Ascending aorta (tissue), 2 donors: Measurements from ENCODE around the gene TOLLIP. TPM values are rescaled to one million over a fixed set of nuclear protein-coding genes. Genes with fewer than 3 reads are reported as not detected.

Experiments
- DNase-seq, 2 donors: peaks; one replicate each; pipeline ENCODE4 v3.0.0-alpha.2; 2019; ENCODE audit warnings: low spot score in 2 of 2
- H3K27ac ChIP-seq, 2 donors: fragments of 200-600 bp; sonication (generic); one replicate each; pipeline ENCODE4 v1.5.1; 2016 to 2017; ENCODE audit warnings: mild to moderate bottlenecking in 1 of 2
- H3K27me3 ChIP-seq: fragments of 200-600 bp; sonication (generic); one replicate; pipeline ENCODE4 v1.5.1; 2017
- H3K36me3 ChIP-seq, 2 donors: fragments of 200-600 bp; sonication (generic); one replicate each; pipeline ENCODE4 v1.5.1; 2016
- H3K4me1 ChIP-seq, 2 donors: fragments of 200-600 bp; sonication (generic); one replicate each; pipeline ENCODE4 v1.5.1; 2016 to 2017; ENCODE audit warnings: mild to moderate bottlenecking in 1 of 2
- H3K4me3 ChIP-seq, 2 donors: fragments of 200-600 bp; sonication (generic); one replicate each; pipeline ENCODE4 v1.5.1; 2016 to 2017; ENCODE audit warnings: mild to moderate bottlenecking in 1 of 2
- H3K9me3 ChIP-seq, 2 donors: fragments of 200-600 bp; sonication (generic); one replicate each; pipeline ENCODE4 v1.5.1; 2016
- CTCF ChIP-seq, 3 experiments: fragments of 200-600 bp in 2 of 3; fragments of 450-650 bp in 1 of 3; sonication (generic) in 2 of 3; IDR thresholded peaks; one replicate each; pipeline ENCODE4 v1.5.1; 2016 to 2019; ENCODE audit warnings: antibody characterized with exemption in 3 of 3, mild to moderate bottlenecking in 1 of 3, moderate library complexity in 1 of 3
- intact Hi-C: fragments of 100-400 bp; cut with DNase I; formaldehyde crosslinking; loops from one replicate; pipeline ENCODE4 v1.15.1; 2023
- total RNA-seq: library from RNA; depleted of rRNA; stranded (reverse); fragments of >200 nt; gene quantifications from one replicate; pipeline ENCODE4 v1.1.0, GENCODE V29; 2016

Gene TOLLIP
- total RNA-seq, 1 donor from 2014 or later = 63.0 TPM

GRCh38 chr11:1335811-1336761 is 26.7 kb upstream of the TOLLIP start:
- intact Hi-C loops = loop anchor here (1.0 to 2.0 kb wide), 3 partner anchors 27 to 71 kb away; partner anchors contain the start of genes BRSK2 and TOLLIP
- Histone ChIP-seq H3K27me3 (no peaks in the 10 kb centered on the region), H3K4me3 (peak overlapping the region; percentile 61 to 66), H3K9me3 (no peaks in the 10 kb centered on the region), H3K36me3 (no peaks in the 10 kb centered on the region), H3K27ac (peak overlapping the region; percentile 87), H3K4me1 (peaks cover 5 to 8% of the 10 kb centered on the region in 2 donors)
- no peak for TF ChIP-seq CTCF (IDR thresholded peaks at IDR 0.05)
- peak; percentile 59 to 93 for DNase-seq

DNA sequence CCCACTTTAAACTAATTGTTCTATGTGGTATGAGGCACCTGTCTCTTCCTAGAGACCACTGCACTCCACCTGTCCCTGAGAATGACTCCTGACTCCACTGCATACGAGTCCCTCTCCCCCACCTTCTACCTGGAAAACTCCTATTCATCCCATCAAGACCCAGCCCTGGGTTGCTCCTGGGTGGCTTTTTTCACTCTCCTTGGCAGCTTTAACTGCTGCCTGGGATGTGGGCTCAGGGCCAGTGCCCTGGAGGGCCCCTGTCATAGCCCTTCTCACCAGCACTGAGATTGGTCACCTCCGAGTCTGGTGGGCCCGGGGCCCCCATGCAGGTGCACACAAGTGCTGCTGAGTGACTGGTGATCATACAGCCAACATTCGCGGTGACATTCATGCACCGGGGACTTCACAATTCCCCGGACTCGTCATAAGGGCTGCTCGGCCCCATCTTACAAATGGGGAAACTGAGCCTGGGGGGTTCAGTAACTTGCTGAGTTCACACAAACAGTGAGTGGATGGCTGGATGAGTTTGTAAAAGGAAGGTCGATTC is 25.9 kb upstream of the TOLLIP start:
- peaks cover 5 to 8% of the 10 kb centered on the region in 2 donors for H3K4me1 ChIP-seq
- no peaks in the 10 kb centered on the region for H3K36me3 ChIP-seq
- peak overlapping the region; percentile 61 to 66 for H3K4me3 ChIP-seq
- H3K27me3 ChIP-seq = no peaks in the 10 kb centered on the region
- TF ChIP-seq CTCF (IDR thresholded peaks at IDR 0.05) = no peak
- H3K27ac ChIP-seq = peak overlapping the region in 1 of 2 donors; percentile 87
- intact Hi-C loops = loop anchor here (1.0 kb wide), 1 partner anchor 26 kb away; the partner anchor contains the start of gene TOLLIP
- DNase-seq = no peak
- H3K9me3 ChIP-seq = no peaks in the 10 kb centered on the region

GRCh38 chr11:1333860-1334259 is 24.4 kb upstream of the TOLLIP start:
- intact Hi-C loops = no loop called here
- H3K27me3 ChIP-seq = no peaks in the 10 kb centered on the region

DNA sequence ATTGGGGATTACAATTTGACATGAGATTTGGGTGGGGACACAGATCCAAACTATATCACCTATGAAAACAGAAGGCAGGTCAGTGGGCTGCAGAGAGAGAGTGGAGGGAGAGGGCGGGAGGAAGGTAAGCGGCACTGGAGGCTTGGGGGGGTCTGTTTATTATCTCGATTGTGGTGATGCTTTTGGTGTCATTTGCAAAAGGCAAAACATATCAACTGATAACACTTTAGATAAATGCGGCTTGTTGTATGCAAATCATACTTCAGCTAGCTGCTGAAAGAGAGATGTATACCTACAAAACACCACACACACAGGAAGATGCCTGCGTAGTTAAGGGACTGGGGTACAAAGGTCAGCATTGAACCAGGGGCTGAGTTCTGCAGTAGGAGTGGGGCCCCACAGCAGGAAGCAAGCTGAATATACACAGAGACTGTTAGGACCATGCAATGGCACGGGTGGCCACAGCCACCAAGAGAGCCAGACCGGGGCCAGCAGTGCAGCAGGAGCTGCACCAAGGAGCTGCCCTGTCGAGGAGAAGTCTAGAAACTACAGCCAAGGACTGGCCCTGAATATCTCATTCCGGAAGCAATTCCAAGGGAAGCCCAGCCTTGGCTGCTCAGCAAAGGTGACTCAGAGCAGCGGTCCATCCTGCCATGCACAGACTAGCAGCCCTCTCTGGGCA is 23.8 kb upstream of the TOLLIP start:
- peaks cover 5 to 8% of the 10 kb centered on the region in 2 donors for H3K4me1 ChIP-seq

More at GRCh38 chr11:1333860-1334259, 24.4 kb upstream of the TOLLIP start:
- no peak overlapping the region for H3K4me3 ChIP-seq
- TF ChIP-seq CTCF (IDR thresholded peaks at IDR 0.05) = no peak
- H3K9me3 ChIP-seq = no peaks in the 10 kb centered on the region
- no peak for DNase-seq
- peaks cover 5 to 8% of the 10 kb centered on the region in 2 donors for H3K4me1 ChIP-seq
- no peak overlapping the region for H3K27ac ChIP-seq
- H3K36me3 ChIP-seq = no peaks in the 10 kb centered on the region

More for the DNA sequence above, 23.8 kb upstream of the TOLLIP start:
- Histone ChIP-seq H3K4me3 (no peak overlapping the region), H3K27ac (no peak overlapping the region), H3K9me3 (peaks cover 0 to 1% of the 10 kb centered on the region in 2 donors), H3K36me3 (no peaks in the 10 kb centered on the region), H3K27me3 (no peaks in the 10 kb centered on the region)
- no peak for TF ChIP-seq CTCF (IDR thresholded peaks at IDR 0.05)
- intact Hi-C loops = no loop called here
- DNase-seq = no peak
